Liver (tissue), 9 donors: ENCODE measurements around the gene CTU2. TPM values are rescaled to one million over a fixed set of nuclear protein-coding genes. Genes with fewer than 3 reads are reported as not detected.
"Not testable (repeated sequence)": the region's sequence is repeated elsewhere in the genome, so short reads cannot be mapped to it uniquely, and the experiment has no call there.

Source experiments
- DNase-seq: peaks from one replicate; pipeline ENCODE4 v3.0.0-alpha.2; 2017; ENCODE audit warnings: low spot score
- H3K27ac ChIP-seq, 2 donors: one replicate each; pipeline ENCODE4 v1.7.0; 2013; ENCODE audit warnings: inconsistent platforms in 2 of 2, low read length in 2 of 2, control low read depth in 1 of 2, low read depth in 1 of 2, mild to moderate bottlenecking in 1 of 2
- H3K27me3 ChIP-seq, 4 donors: one replicate each; pipeline versions ENCODE4 v1.6.1 to v1.7.0; 2013; ENCODE audit warnings: low read length in 3 of 4, inconsistent platforms in 1 of 4, mild to moderate bottlenecking in 1 of 4, moderate library complexity in 1 of 4; ENCODE audit not compliant: control insufficient read depth in 4 of 4, insufficient read depth in 4 of 4
- H3K36me3 ChIP-seq, 4 donors: one replicate each; pipeline versions ENCODE4 v1.6.1 to v1.7.0; 2013; ENCODE audit warnings: low read length in 3 of 4, mild to moderate bottlenecking in 3 of 4, low read depth in 1 of 4, moderate library complexity in 1 of 4; ENCODE audit not compliant: control insufficient read depth in 4 of 4, insufficient read depth in 3 of 4
- H3K4me1 ChIP-seq, 4 donors: one replicate each; pipeline versions ENCODE4 v1.6.1 to v1.7.0; 2013; ENCODE audit warnings: low read length in 3 of 4, mild to moderate bottlenecking in 3 of 4, moderate library complexity in 1 of 4; ENCODE audit not compliant: control insufficient read depth in 4 of 4, insufficient read depth in 4 of 4
- H3K4me3 ChIP-seq, 3 donors: one replicate each; pipeline versions ENCODE4 v1.6.1 to v1.7.0; 2013; ENCODE audit warnings: low read length in 3 of 3, control low read depth in 1 of 3, low read depth in 1 of 3, mild to moderate bottlenecking in 1 of 3
- H3K9ac ChIP-seq, 2 donors: one replicate each; pipeline ENCODE4 v1.7.0; 2013; ENCODE audit warnings: low read length in 2 of 2, mild to moderate bottlenecking in 2 of 2, moderate library complexity in 2 of 2, control low read depth in 1 of 2, low read depth in 1 of 2
- H3K9me3 ChIP-seq, 4 donors: one replicate each; pipeline versions ENCODE4 v1.6.1 to v1.7.0; 2013; ENCODE audit warnings: low read length in 3 of 4; ENCODE audit not compliant: control insufficient read depth in 4 of 4
- CTCF ChIP-seq: fragments of 150-350 bp; IDR thresholded peaks from 2 replicates; pipeline ENCODE4 v1.5.1; 2017; ENCODE audit warnings: improper control_type of control experiment, low read depth, low read length; ENCODE audit not compliant: missing input control
- FOXA1 ChIP-seq: IDR thresholded peaks from 2 replicates; pipeline ENCODE4 v1.6.1; 2016; ENCODE audit warnings: antibody characterized with exemption
- GABPA ChIP-seq, 2 donors: IDR thresholded peaks in 1 of 2; conservative IDR thresholded peaks in 1 of 2; 2 replicates each; pipeline ENCODE4 v1.6.1; 2016; ENCODE audit warnings: antibody characterized with exemption in 2 of 2, mild to moderate bottlenecking in 1 of 2, moderate library complexity in 1 of 2
- HNF4G ChIP-seq: IDR thresholded peaks from 2 replicates; pipeline ENCODE4 v1.6.1; 2016; ENCODE audit warnings: antibody characterized with exemption
- JUND ChIP-seq, 2 donors: IDR thresholded peaks; 2 replicates each; pipeline ENCODE4 v1.6.1; 2016; ENCODE audit warnings: antibody characterized with exemption in 2 of 2
- MAX ChIP-seq: IDR thresholded peaks from 2 replicates; pipeline ENCODE4 v1.6.1; 2016; ENCODE audit warnings: antibody characterized with exemption
- NR2F2 ChIP-seq: IDR thresholded peaks from 2 replicates; pipeline ENCODE4 v1.6.1; 2016; ENCODE audit warnings: antibody characterized with exemption
- RAD21 ChIP-seq, 2 donors: IDR thresholded peaks; 2 replicates each; pipeline ENCODE4 v1.6.1; 2016; ENCODE audit warnings: antibody characterized with exemption in 2 of 2, mild to moderate bottlenecking in 2 of 2
- REST ChIP-seq: IDR thresholded peaks from 2 replicates; pipeline ENCODE4 v1.6.1; 2016; ENCODE audit warnings: antibody characterized with exemption, mild to moderate bottlenecking
- TAF1 ChIP-seq: conservative IDR thresholded peaks from 2 replicates; pipeline ENCODE4 v1.6.1; 2016; ENCODE audit warnings: antibody characterized with exemption, mild to moderate bottlenecking
- WGBS: extraction: QIAGEN DNeasy Blood & Tissue Kit; methylation state at CpG from one replicate; pipeline ENCODE4 v1.1.7; 2013; 5-methylcytosine and 5-hydroxymethylcytosine counted together
- polyA plus RNA-seq, 2 donors: library from polyadenylated mRNA; stranded (reverse) in 1 of 2; unstranded in 1 of 2; fragments of 200-250 nt in 1 of 2; fragments of >200 nt in 1 of 2; fragmentation: Nextera tagmentation in 1 of 2; extraction: Ambion mirVana in 1 of 2; gene quantifications; one replicate each; pipeline versions ENCODE4 v1.2.1 to v1.2.3, GENCODE V29; 2013 to 2015
- total RNA-seq, 2 donors: library from RNA; depleted of rRNA; stranded (reverse); fragments of >200 nt; gene quantifications; one replicate each; pipeline ENCODE4 v1.2.3, GENCODE V29; 2014
- donor health status: healthy.
- donor health status: healthy.
- donor health status: healthy.
- donor health status: healthy.
- donor health status: healthy.

The CTU2 gene
- total and polyA plus RNA-seq, 4 donors: 7.0 to 8.5 (median 7.4) TPM

GRCh38 chr16:88667461-88667860 lies 38.8 kb upstream of the CTU2 start:
- Histone ChIP-seq H3K27ac (no peak overlapping the region), H3K9me3 (no peaks in the 10 kb centered on the region), H3K4me1 (peaks cover 8 to 24% (median 20%) of the 10 kb centered on the region in 4 donors), H3K4me3 (no peak overlapping the region), H3K9ac (no peak overlapping the region), H3K36me3 (peaks cover 0 to 2% (median 0%) of the 10 kb centered on the region in 4 donors), H3K27me3 (no peaks in the 10 kb centered on the region)
- no peak for DNase-seq
- TF ChIP-seq RAD21 (IDR thresholded peaks at IDR 0.05): peak in 1 of 2 donors; percentile 37
- TF ChIP-seq MAX: no peak
- 78% methylated on average over 5 of the region's 5 CpGs for WGBS

GRCh38 chr16:88669493-88669892 lies 36.8 kb upstream of the CTU2 start:
- not testable (repeated sequence) for H3K9ac ChIP-seq, DNase-seq, H3K4me3 ChIP-seq, H3K9me3 ChIP-seq, H3K27ac ChIP-seq, H3K36me3 ChIP-seq, H3K27me3 ChIP-seq
- H3K4me1 ChIP-seq: peaks cover 2 to 13% (median 12%) of the 10 kb centered on the region in 4 donors
- 95% methylated on average over 8 of the region's 8 CpGs for WGBS

GRCh38 chr16:88669980-88670379 lies 36.3 kb upstream of the CTU2 start:
- H3K9ac ChIP-seq: no peak overlapping the region
- H3K27me3 ChIP-seq: no peaks in the 10 kb centered on the region
- 91% methylated on average over 10 of the region's 10 CpGs for WGBS

More at GRCh38 chr16:88669980-88670379, 36.3 kb upstream of the CTU2 start:
- Histone ChIP-seq H3K36me3 (peaks cover 0 to 8% (median 1%) of the 10 kb centered on the region in 4 donors), H3K27ac (no peak overlapping the region), H3K9me3 (no peaks in the 10 kb centered on the region), H3K4me1 (peaks cover 2 to 8% (median 7%) of the 10 kb centered on the region in 4 donors), H3K4me3 (no peak overlapping the region)
- TF ChIP-seq GABPA (IDR thresholded peaks at IDR 0.05 in 1 of 2, conservative IDR thresholded peaks at IDR 0.05 in 1 of 2) (no peak), RAD21 (IDR thresholded peaks at IDR 0.05) (no peak), HNF4G (no peak), FOXA1 (no peak), REST (no peak), NR2F2 (no peak), TAF1 (no peak), JUND (IDR thresholded peaks at IDR 0.05) (no peak), CTCF (no peak)
- no peak for DNase-seq
